HCT116 (cell line): ENCODE results near the gene SLC35B1. TPM values are rescaled to one million over a fixed set of nuclear protein-coding genes. Genes with fewer than 3 reads are reported as not detected.

ENCODE experiments used
- ATAC-seq: fragments of 200-7000 bp; cut with Tn5 transposase; 2 replicates; pipeline ENCODE4 v1.9.1; 2020; ENCODE audit warnings: mild to moderate bottlenecking, moderate library complexity
- BruUV-seq: library from RNA; stranded (reverse); fragments of 400-500 nt; replicated peaks from 2 replicates; lab custom pipeline; 2021; lab: Mats Ljungman, UMichigan
- CTCF ChIA-PET: fragments of 300-600 bp; sonication (Branson Sonifier 250); formaldehyde crosslinking; loops from one replicate; lab custom pipeline; 2021; ENCODE audit warnings: antibody characterized with exemption; lab: Charles Lee
- POLR2A ChIA-PET: fragments of 300-600, 350-600 bp; sonication (Branson Sonifier 250); formaldehyde crosslinking; loops from one replicate; lab custom pipeline; 2021; ENCODE audit warnings: antibody characterized with exemption; lab: Charles Lee
- RAD21 ChIA-PET, 2 experiments: fragments of 300-600 bp; sonication (Branson Sonifier 250); formaldehyde crosslinking; loops; one replicate each; lab custom pipeline; 2023; ENCODE audit warnings: low total read pairs in 2 of 2; ENCODE audit not compliant: uncharacterized antibody in 2 of 2, unreplicated experiment in 2 of 2, low non-redundant PET in 1 of 2; lab: Charles Lee
- DNase-seq: peaks from one replicate; pipeline ENCODE4 v3.0.0-alpha.2; 2010; ENCODE audit warnings: low read depth, low spot score
- H2AFZ ChIP-seq: fragments of 200-600 bp; shearing (Covaris generic), sonication (generic); 2 replicates; pipeline ENCODE4 v1.6.1; 2017; ENCODE audit warnings: low read depth, mixed run types, mixed read lengths, antibody characterized with exemption, low read length; ENCODE audit not compliant: poor library complexity, severe bottlenecking
- H3K27ac ChIP-seq: 2 replicates; pipeline ENCODE4 v1.5.1; 2012; ENCODE audit warnings: low read depth, low read length
- H3K27me3 ChIP-seq: fragments of 200-600 bp; sonication (generic); 2 replicates; pipeline ENCODE4 v1.6.1; 2016; ENCODE audit warnings: mixed run types, low read length, mixed read lengths; ENCODE audit not compliant: insufficient read depth
- H3K36me3 ChIP-seq, 2 experiments: fragments of 200-500 bp in 1 of 2; fragments of 200-600 bp in 1 of 2; sonication (Bioruptor generic) in 1 of 2; sonication (generic) in 1 of 2; 2 replicates each; pipeline versions ENCODE4 v1.5.1 to v1.6.1; 2014 to 2016; ENCODE audit warnings: low read length in 2 of 2, inconsistent platforms in 1 of 2, mixed read lengths in 1 of 2, mixed run types in 1 of 2; ENCODE audit not compliant: insufficient read depth in 2 of 2, control insufficient read depth in 1 of 2
- H3K4me1 ChIP-seq, 2 experiments: fragments of 200-600 bp in 1 of 2; sonication (generic) in 1 of 2; 2 replicates each; pipeline versions ENCODE4 v1.5.1 to v1.6.1; 2012 to 2017; ENCODE audit warnings: low read length in 2 of 2, inconsistent platforms in 1 of 2, mild to moderate bottlenecking in 1 of 2, mixed read lengths in 1 of 2, mixed run types in 1 of 2, moderate library complexity in 1 of 2; ENCODE audit not compliant: insufficient read depth in 2 of 2, control insufficient read depth in 1 of 2
- H3K4me2 ChIP-seq: fragments of 200-600 bp; sonication (generic); 2 replicates; pipeline ENCODE4 v1.6.1; 2017; ENCODE audit warnings: mixed run types, low read length, mixed read lengths
- H3K4me3 ChIP-seq, 2 experiments: fragments of 200-600 bp in 1 of 2; sonication (generic) in 1 of 2; replicated peaks in 1 of 2; 2 replicates each; pipeline ENCODE4 v1.5.1; 2011 to 2016; ENCODE audit warnings: low read length in 2 of 2, control low read depth in 1 of 2, low read depth in 1 of 2, mild to moderate bottlenecking in 1 of 2, mixed read lengths in 1 of 2, mixed run types in 1 of 2
- H3K79me2 ChIP-seq: fragments of 200-600 bp; sonication (generic); 2 replicates; pipeline ENCODE4 v1.6.1; 2017; ENCODE audit warnings: mild to moderate bottlenecking, mixed run types, low read length, moderate library complexity, mixed read lengths; ENCODE audit not compliant: insufficient read depth
- H3K9ac ChIP-seq: fragments of 200-600 bp; sonication (generic); 2 replicates; pipeline ENCODE4 v1.6.1; 2016; ENCODE audit warnings: low read length, mixed read lengths
- H3K9me2 ChIP-seq: fragments of 200-600 bp; sonication (generic), shearing (Covaris generic); 2 replicates; pipeline ENCODE4 v1.6.1; 2017; ENCODE audit warnings: mixed run types, mild to moderate bottlenecking, moderate library complexity; ENCODE audit not compliant: insufficient read depth
- H3K9me3 ChIP-seq, 2 experiments: fragments of 200-500 bp in 1 of 2; fragments of 200-600 bp in 1 of 2; sonication (Bioruptor generic) in 1 of 2; sonication (generic) in 1 of 2; 2 replicates each; pipeline ENCODE4 v1.6.1; 2014 to 2017; ENCODE audit warnings: low read length in 2 of 2, mixed read lengths in 2 of 2, inconsistent platforms in 1 of 2, low read depth in 1 of 2, mild to moderate bottlenecking in 1 of 2, mixed run types in 1 of 2, moderate library complexity in 1 of 2; ENCODE audit not compliant: control insufficient read depth in 1 of 2, insufficient read depth in 1 of 2
- H4K20me1 ChIP-seq: fragments of 200-600 bp; sonication (generic), shearing (Covaris generic); 2 replicates; pipeline ENCODE4 v1.6.1; 2017; ENCODE audit warnings: mixed run types, mild to moderate bottlenecking, moderate library complexity; ENCODE audit not compliant: insufficient read depth
- ATF3 ChIP-seq: IDR thresholded peaks from 2 replicates; pipeline ENCODE4 v1.6.1; 2012
- CEBPB ChIP-seq: IDR thresholded peaks from 2 replicates; pipeline ENCODE4 v1.6.1; 2012; ENCODE audit warnings: low read depth
- CTCF ChIP-seq, 3 experiments: fragments of 200-600 bp in 1 of 3; sonication (generic) in 1 of 3; IDR thresholded peaks in 2 of 3; conservative IDR thresholded peaks in 1 of 3; 2 replicates each; pipeline ENCODE4 v1.5.1; 2012 to 2017; ENCODE audit warnings: low read depth in 2 of 3, low read length in 2 of 3, antibody characterized with exemption in 1 of 3, borderline replicate concordance in 1 of 3, control low read depth in 1 of 3, mild to moderate bottlenecking in 1 of 3, mixed read lengths in 1 of 3, mixed run types in 1 of 3, moderate library complexity in 1 of 3; ENCODE audit not compliant: insufficient read depth in 1 of 3
- EGR1 ChIP-seq: IDR thresholded peaks from 2 replicates; pipeline ENCODE4 v1.6.1; 2012; ENCODE audit warnings: low read depth
- EZH2phosphoT487 ChIP-seq: fragments of 200-600 bp; IDR thresholded peaks from 2 replicates; pipeline ENCODE4 v1.6.1; 2018; ENCODE audit warnings: antibody characterized with exemption, borderline replicate concordance
- FOSL1 ChIP-seq: IDR thresholded peaks from 2 replicates; pipeline ENCODE4 v1.6.1; 2012; ENCODE audit warnings: low read depth
- JUND ChIP-seq: IDR thresholded peaks from 2 replicates; pipeline ENCODE4 v1.6.1; 2012
- POLR2A ChIP-seq: IDR thresholded peaks from 2 replicates; pipeline ENCODE4 v1.7.0; 2011; ENCODE audit warnings: borderline replicate concordance; ENCODE audit not compliant: insufficient read depth, insufficient read length; ENCODE audit errors: extremely low read depth
- POLR2AphosphoS5 ChIP-seq: IDR thresholded peaks from 2 replicates; pipeline ENCODE4 v1.6.1; 2011; ENCODE audit warnings: mild to moderate bottlenecking, low read depth, low read length, moderate library complexity
- REST ChIP-seq: IDR thresholded peaks from 2 replicates; pipeline ENCODE4 v1.6.1; 2012; ENCODE audit warnings: low read depth
- SP1 ChIP-seq: IDR thresholded peaks from 2 replicates; pipeline ENCODE4 v1.6.1; 2012; ENCODE audit warnings: low read depth
- TCF7L2 ChIP-seq: IDR thresholded peaks from 2 replicates; pipeline ENCODE4 v1.7.0; 2011; ENCODE audit warnings: borderline replicate concordance, inconsistent platforms; ENCODE audit not compliant: insufficient read depth, insufficient read length; ENCODE audit errors: extremely low read depth
- YY1 ChIP-seq: IDR thresholded peaks from 2 replicates; pipeline ENCODE4 v1.6.1; 2011; ENCODE audit warnings: low read length, low read depth, moderate library complexity, mild to moderate bottlenecking; ENCODE audit not compliant: insufficient replicate concordance; ENCODE audit errors: extremely low read depth
- ZFX ChIP-seq: fragments of 450-650 bp; IDR thresholded peaks from 2 replicates; pipeline ENCODE4 v1.6.1; 2017
- intact Hi-C: fragments of 100-400 bp; cut with micrococcal nuclease; formaldehyde crosslinking; loops from 2 replicates; pipeline ENCODE4 v1.10.0; 2022
- total RNA-seq: library from RNA; stranded (reverse); gene quantifications from one replicate; pipeline ENCODE4 v1.2.1, GENCODE V29; 2021; ENCODE audit not compliant: unreplicated experiment

Gene SLC35B1
- total RNA-seq, 1 experiment from 2014 or later: 87.5 TPM

- no peaks in the 10 kb centered on the region for H3K79me2 ChIP-seq
- TF ChIP-seq EGR1 (no peak), ZFX (no peak), JUND (no peak), POLR2AphosphoS5 (no peak), CEBPB (no peak), YY1 (no peak), EZH2phosphoT487 (no peak), REST (no peak), POLR2A (no peak), CTCF (IDR thresholded peaks at IDR 0.05 in 2 of 3, conservative IDR thresholded peaks at IDR 0.05 in 1 of 3; ENCODE audit: borderline replicate concordance in 1 of 3, insufficient read depth in 1 of 3, low read depth in 2 of 3, low read length in 2 of 3) (no peak), SP1 (no peak), ATF3 (no peak), FOSL1 (no peak), TCF7L2 (no peak)
- TF ChIP-seq, all 23 proteins: peak for 0
- H2AFZ ChIP-seq: no peak overlapping the region
- H3K27ac ChIP-seq: no peak overlapping the region
- H3K9me3 ChIP-seq: no peaks in the 10 kb centered on the region
- ATAC-seq (no peak), DNase-seq (no peak)
- BruUV-seq: no TSS peak
- peaks cover 6 to 11% of the 10 kb centered on the region in 2 experiments for H3K36me3 ChIP-seq
- intact Hi-C loops: no loop called here
- no peaks in the 10 kb centered on the region for H3K27me3 ChIP-seq
- ChIA-PET POLR2A (interaction anchor here (0.8 to 1.2 kb wide), 3 partner anchors 126 to 139 kb away, joined by 4 read pairs; no protein-coding TSS in a partner anchor), RAD21 (interaction anchor here (1.1 to 2.1 kb wide), 6 partner anchors 127 to 302 kb away, joined by 3 to 10 read pairs (median 6); no protein-coding TSS in a partner anchor), CTCF (interaction anchor here (1.2 to 9.3 kb wide), 10 partner anchors 8 to 398 kb away, joined by 3 to 92 read pairs (median 8); partner anchors contain the start of gene SLC35B1)
- H3K9me2 ChIP-seq: no peaks in the 10 kb centered on the region
- H4K20me1 ChIP-seq: no peaks in the 10 kb centered on the region
- no peak overlapping the region for H3K4me2 ChIP-seq
- H3K9ac ChIP-seq: no peak overlapping the region
- H3K4me1 ChIP-seq: no peaks in the 10 kb centered on the region
- no peak overlapping the region for H3K4me3 ChIP-seq
Observed at GRCh38 chr17:49696233-49696761, 11.5 kb downstream of the SLC35B1 start.
